ENCODE results near the gene CCDC24. TPM values are rescaled to one million over a fixed set of nuclear protein-coding genes. Genes with fewer than 3 reads are reported as not detected.

CCDC24 gene
- total and polyA plus RNA-seq, 9 of the 15 experiments (the other 6 are each of a cell fraction or from before 2014, with no cell fraction given), result 0.31 to 4.5 (median 1.5) TPM

GRCh38 chr1:43975249-43975961 is 16.0 kb upstream of the CCDC24 start (continued):
- TF ChIP-seq CREB1 (IDR thresholded peaks at IDR 0.05), result no peak
- TF ChIP-seq CREB1 (CRISPR knock-in tag; IDR thresholded peaks at IDR 0.05), result no peak
- TF ChIP-seq ZNF184 (CRISPR knock-in tag; IDR thresholded peaks at IDR 0.05), result no peak
- TF ChIP-seq, protein P1, sequence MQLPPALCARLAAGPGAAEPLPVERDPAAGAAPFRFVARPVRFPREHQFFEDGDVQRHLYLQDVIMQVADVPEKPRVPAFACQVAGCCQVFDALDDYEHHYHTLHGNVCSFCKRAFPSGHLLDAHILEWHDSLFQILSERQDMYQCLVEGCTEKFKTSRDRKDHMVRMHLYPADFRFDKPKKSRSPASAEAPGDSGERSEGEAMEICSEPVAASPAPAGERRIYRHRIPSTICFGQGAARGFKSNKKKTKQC (CRISPR knock-in tag; IDR thresholded peaks at IDR 0.05), result no peak; the same call in 1 of the 2 replicates
- TF ChIP-seq NR3C1 (CRISPR knock-in tag; IDR thresholded peaks at IDR 0.05), result 0 out of 2 replicates have a peak, but pooled peaks have one; percentile 37
- TF ChIP-seq HMGXB4 (CRISPR knock-in tag; IDR thresholded peaks at IDR 0.05), result 0 out of 2 replicates have a peak, but pooled peaks have one; percentile 32
- peak; percentile 5 for TF ChIP-seq HMGN3 (IDR thresholded peaks at IDR 0.05; ENCODE audit: borderline replicate concordance, extremely low read depth, insufficient read length, low read depth, low read length)
- TF ChIP-seq CBX8 (IDR thresholded peaks at IDR 0.05; ENCODE audit: borderline replicate concordance, extremely low read depth, low read depth, low read length, poor library complexity, severe bottlenecking), result no peak
- no peak for TF ChIP-seq ETV5 (CRISPR knock-in tag; IDR thresholded peaks at IDR 0.05; ENCODE audit: low read depth)
- peak in 1 of 2 experiments; percentile 63; a peak in 2 of 4 replicates for TF ChIP-seq ZNF639 (CRISPR knock-in tag; conservative IDR thresholded peaks at IDR 0.05 in 1 of 2, IDR thresholded peaks at IDR 0.05 in 1 of 2)
- peak; percentile 6; the same call in 1 of the 2 replicates for TF ChIP-seq CHD2 (IDR thresholded peaks at IDR 0.05; ENCODE audit: low read depth, low read length)
- TF ChIP-seq TRIM24 (IDR thresholded peaks at IDR 0.05), result no peak
- no peak for TF ChIP-seq STAT5A (IDR thresholded peaks at IDR 0.05; ENCODE audit: borderline replicate concordance, low read length)
- TF ChIP-seq RBM17 (IDR thresholded peaks at IDR 0.05; ENCODE audit: borderline replicate concordance, low read depth, low read length), result no peak
- no peak for TF ChIP-seq ATF7 (IDR thresholded peaks at IDR 0.05)
- TF ChIP-seq HNRNPL (IDR thresholded peaks at IDR 0.05; ENCODE audit: low read depth, low read length), result no peak
- TF ChIP-seq MBD1 (CRISPR knock-in tag; IDR thresholded peaks at IDR 0.05), result no peak
- no peak for TF ChIP-seq ZNF79 (CRISPR knock-in tag; IDR thresholded peaks at IDR 0.05; ENCODE audit: low read depth)
- no peak for TF ChIP-seq RBM15 (IDR thresholded peaks at IDR 0.05; ENCODE audit: insufficient read depth, low read length)
- TF ChIP-seq, protein P2, sequence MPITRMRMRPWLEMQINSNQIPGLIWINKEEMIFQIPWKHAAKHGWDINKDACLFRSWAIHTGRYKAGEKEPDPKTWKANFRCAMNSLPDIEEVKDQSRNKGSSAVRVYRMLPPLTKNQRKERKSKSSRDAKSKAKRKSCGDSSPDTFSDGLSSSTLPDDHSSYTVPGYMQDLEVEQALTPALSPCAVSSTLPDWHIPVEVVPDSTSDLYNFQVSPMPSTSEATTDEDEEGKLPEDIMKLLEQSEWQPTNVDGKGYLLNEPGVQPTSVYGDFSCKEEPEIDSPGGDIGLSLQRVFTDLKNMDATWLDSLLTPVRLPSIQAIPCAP (CRISPR knock-in tag; IDR thresholded peaks at IDR 0.05; ENCODE audit: borderline replicate concordance), result no peak
- TF ChIP-seq ZNF586 (CRISPR knock-in tag; conservative IDR thresholded peaks at IDR 0.05), result no peak
- TF ChIP-seq CC2D1A (IDR thresholded peaks at IDR 0.05), result no peak
